Lower leg skin (tissue), 4 donors: ENCODE data around the gene TENT4A. TPM values are rescaled to one million over a fixed set of nuclear protein-coding genes. Genes with fewer than 3 reads are reported as not detected.

Experiments
- DNase-seq, 2 donors: peaks; one replicate each; pipeline ENCODE4 v3.0.0-alpha.2; 2019; ENCODE audit warnings: low spot score in 2 of 2
- H3K4me3 ChIP-seq: fragments of 200-600 bp; sonication (generic); 2 replicates; pipeline ENCODE4 v1.5.1; 2017; ENCODE audit warnings: mild to moderate bottlenecking, low read depth; ENCODE audit not compliant: poor library complexity, severe bottlenecking
- CTCF ChIP-seq, 3 donors: fragments of 450-650 bp; IDR thresholded peaks; one replicate each; pipeline ENCODE4 v1.5.1; 2016; ENCODE audit warnings: antibody characterized with exemption in 3 of 3, mild to moderate bottlenecking in 3 of 3, moderate library complexity in 2 of 3
- POLR2A ChIP-seq, 2 donors: fragments of 450-650 bp; IDR thresholded peaks; one replicate each; pipeline ENCODE4 v1.6.1; 2016 to 2017; ENCODE audit warnings: antibody characterized with exemption in 2 of 2, mild to moderate bottlenecking in 1 of 2, moderate library complexity in 1 of 2
- WGBS, 2 donors: methylation state at CpG; one replicate each; pipeline ENCODE4 v1.1.5; 2018; 5-methylcytosine and 5-hydroxymethylcytosine counted together
- intact Hi-C: fragments of 100-400 bp; cut with DNase I; formaldehyde crosslinking; loops from one replicate; pipeline ENCODE4 v1.15.0; 2023; ENCODE audit warnings: low total_unique reads
- total RNA-seq, 4 donors: library from RNA; depleted of rRNA; stranded (reverse); fragments of >200 nt; gene quantifications; one replicate each; pipeline ENCODE4 v1.1.0, GENCODE V29; 2016

TENT4A gene
- total RNA-seq, 4 donors from 2014 or later = 12.9 to 51.6 (median 21.6) TPM

GRCh38 chr5:6759401-6759800 is 46.2 kb downstream of the TENT4A start:
- TF ChIP-seq POLR2A (IDR thresholded peaks at IDR 0.05) (no peak), CTCF (IDR thresholded peaks at IDR 0.05) (no peak)
- WGBS, 2 donors = 70 to 71% methylated on average over 7 to 9 of the region's 9 CpGs
- H3K4me3 ChIP-seq = no peak overlapping the region
- DNase-seq = no peak
- intact Hi-C loops = no loop called here

- no peak overlapping the region for H3K4me3 ChIP-seq
- 74 to 79% methylated on average over 5 of the region's 5 CpGs for WGBS, 2 donors
- TF ChIP-seq POLR2A (IDR thresholded peaks at IDR 0.05) = no peak
- no peak for DNase-seq
- intact Hi-C loops = loop anchor here (10.0 kb wide), 2 partner anchors 635 to 995 kb away; partner anchors contain the start of gene ADCY2
Measured at GRCh38 chr5:6759983-6760382, 46.8 kb downstream of the TENT4A start.

DNA sequence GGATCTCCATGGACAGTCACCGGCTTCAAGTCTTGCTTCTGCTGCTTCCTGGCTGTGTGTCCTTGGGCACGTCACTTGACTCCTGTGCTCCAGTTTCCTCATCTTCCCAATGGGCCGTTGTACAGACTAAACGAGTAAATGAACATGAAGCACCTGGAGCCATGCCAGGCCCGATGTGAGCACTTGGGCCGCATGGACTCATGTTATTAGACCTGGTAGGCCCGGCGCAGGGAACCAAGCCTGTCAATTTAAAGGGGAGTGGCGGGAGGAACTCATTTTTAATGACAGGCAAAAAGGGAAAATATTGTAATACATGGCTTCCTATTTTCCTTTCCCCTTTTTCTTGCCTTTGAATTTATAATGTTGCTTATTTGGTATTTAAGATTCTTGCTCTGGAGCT is 47.5 kb downstream of the TENT4A start:
- no peak overlapping the region for H3K4me3 ChIP-seq
- intact Hi-C loops = loop anchor here (10.0 kb wide), 2 partner anchors 634 to 994 kb away; partner anchors contain the start of gene ADCY2
- DNase-seq = no peak
- TF ChIP-seq POLR2A (IDR thresholded peaks at IDR 0.05) (no peak), CTCF (IDR thresholded peaks at IDR 0.05) (no peak)
- 64 to 73% methylated on average over 9 of the region's 9 CpGs for WGBS, 2 donors

DNA sequence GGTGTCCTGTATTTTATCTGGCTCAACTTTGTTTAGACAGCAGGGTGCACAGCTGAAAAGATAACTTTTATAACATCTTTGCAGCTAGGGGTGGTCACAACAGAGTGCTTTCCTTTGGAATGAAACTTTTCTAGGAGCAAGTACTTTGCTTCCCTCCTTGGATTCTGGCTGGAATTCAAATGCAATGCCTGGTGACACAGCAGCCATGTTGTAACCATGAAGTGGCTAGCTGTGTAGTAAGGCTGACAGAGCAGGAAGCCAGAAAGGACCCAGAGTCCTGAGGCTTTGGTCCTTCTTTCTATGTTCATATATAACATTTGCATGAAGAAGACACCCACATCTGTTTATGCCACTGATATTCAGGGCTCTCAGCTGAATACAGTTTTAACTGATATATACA is 48.1 kb downstream of the TENT4A start:
- H3K4me3 ChIP-seq = no peak overlapping the region
- intact Hi-C loops = loop anchor here (10.0 kb wide), 2 partner anchors 633 to 993 kb away; partner anchors contain the start of gene ADCY2
- no peak for DNase-seq
- TF ChIP-seq CTCF (IDR thresholded peaks at IDR 0.05) = no peak
- TF ChIP-seq POLR2A (IDR thresholded peaks at IDR 0.05) = no peak

GRCh38 chr5:6762116-6762515 is 48.9 kb downstream of the TENT4A start:
- no peak overlapping the region for H3K4me3 ChIP-seq
- intact Hi-C loops = loop anchor here (10.0 kb wide), 2 partner anchors 633 to 993 kb away; partner anchors contain the start of gene ADCY2
- WGBS, 2 donors = 92 to 93% methylated on average over 8 of the region's 8 CpGs
- no peak for DNase-seq
- no peak for TF ChIP-seq POLR2A (IDR thresholded peaks at IDR 0.05)
- no peak for TF ChIP-seq CTCF (IDR thresholded peaks at IDR 0.05)

GRCh38 chr5:6762697-6763096 is 49.5 kb downstream of the TENT4A start:
- 92 to 98% methylated on average over 7 to 8 of the region's 8 CpGs for WGBS, 2 donors
- TF ChIP-seq CTCF (IDR thresholded peaks at IDR 0.05) (no peak), POLR2A (IDR thresholded peaks at IDR 0.05) (no peak)
- intact Hi-C loops = loop anchor here (10.0 kb wide), 2 partner anchors 632 to 992 kb away; partner anchors contain the start of gene ADCY2
- no peak for DNase-seq
- H3K4me3 ChIP-seq = no peak overlapping the region
